HepG2 (cell line): Measurements from ENCODE around the gene THEM4. TPM values are rescaled to one million over a fixed set of nuclear protein-coding genes. Genes with fewer than 3 reads are reported as not detected.
"Not testable (repeated sequence)": the region's sequence is repeated elsewhere in the genome, so short reads cannot be mapped to it uniquely, and the experiment has no call there.

ENCODE experiments used
- ATAC-seq: fragments of 200-7000 bp; cut with Tn5 transposase; 3 replicates; pipeline ENCODE4 v1.9.1; 2020; ENCODE audit warnings: mild to moderate bottlenecking, moderate library complexity
- BruUV-seq: library from RNA; stranded (reverse); fragments of 400-500 nt; replicated peaks from 2 replicates; lab custom pipeline; 2021; lab: Mats Ljungman, UMichigan
- CTCF ChIA-PET: fragments of 300-600 bp; formaldehyde crosslinking; extraction: SDS; loops from one replicate; lab custom pipeline; 2021; ENCODE audit warnings: low total read pairs, inconsistent platforms, low intra/inter-chr PET ratio; lab: Yijun Ruan, JAX
- POLR2A ChIA-PET: fragments of 350-600 bp; sonication (Branson Sonifier 250); formaldehyde crosslinking; loops from one replicate; lab custom pipeline; 2020; ENCODE audit warnings: antibody characterized with exemption, inconsistent platforms; lab: Yijun Ruan, JAX
- DNase-seq: peaks from one replicate; pipeline ENCODE4 v3.0.0-alpha.2; 2015; ENCODE audit warnings: low spot score
- FAIRE-seq: peaks from 3 replicates; lab custom pipeline; 2011; peaks lifted over from hg19 to GRCh38; lab: Jason Lieb, UNC
- H2AFZ ChIP-seq: one replicate; pipeline ENCODE4 v1.6.1; 2011; ENCODE audit warnings: low read length, inconsistent platforms
- H3K27ac ChIP-seq: fragments of 300-600 bp; 3 replicates; pipeline ENCODE4 v1.8.0; 2011; ENCODE audit warnings: mixed run types, mild to moderate bottlenecking, mixed read lengths, low read length, inconsistent platforms; ENCODE audit not compliant: insufficient read depth; ENCODE audit errors: extremely low read length
- H3K27me3 ChIP-seq, 2 experiments: fragments of 200-600 bp in 1 of 2; 2 replicates in 1 of 2; 3 replicates in 1 of 2; pipeline versions ENCODE4 v1.6.0 to v1.8.0; 2011; ENCODE audit warnings: low read length in 2 of 2, mild to moderate bottlenecking in 2 of 2, moderate library complexity in 2 of 2, inconsistent platforms in 1 of 2; ENCODE audit not compliant: insufficient read depth in 2 of 2, control insufficient read depth in 1 of 2
- H3K36me3 ChIP-seq, 2 experiments: fragments of 200-600 bp in 1 of 2; replicated peaks in 1 of 2; 2 replicates in 1 of 2; 3 replicates in 1 of 2; pipeline versions ENCODE4 v1.5.1 to v1.8.0; 2011; ENCODE audit warnings: low read length in 2 of 2, inconsistent platforms in 1 of 2; ENCODE audit not compliant: insufficient read depth in 2 of 2, control insufficient read depth in 1 of 2
- H3K4me1 ChIP-seq: 2 replicates; pipeline ENCODE4 v1.5.1; 2012; ENCODE audit warnings: low read length, inconsistent platforms; ENCODE audit not compliant: insufficient read depth
- H3K4me2 ChIP-seq: 2 replicates; pipeline ENCODE4 v1.6.0; 2011; ENCODE audit warnings: low read depth, low read length, inconsistent platforms
- H3K4me3 ChIP-seq, 3 experiments: fragments of 200-600 bp in 1 of 3; sonication (generic), shearing (Covaris generic) in 1 of 3; replicated peaks in 1 of 3; 2 replicates each; pipeline ENCODE4 v1.5.1; 2011 to 2016; ENCODE audit warnings: low read length in 3 of 3, inconsistent platforms in 2 of 3, low read depth in 2 of 3, mild to moderate bottlenecking in 2 of 3, control low read depth in 1 of 3, mixed read lengths in 1 of 3; ENCODE audit not compliant: insufficient read depth in 1 of 3
- H3K79me2 ChIP-seq: one replicate; pipeline ENCODE4 v1.6.1; 2011; ENCODE audit warnings: low read length, inconsistent platforms; ENCODE audit not compliant: insufficient read depth
- H3K9ac ChIP-seq: 2 replicates; pipeline ENCODE4 v1.6.0; 2011; ENCODE audit warnings: mild to moderate bottlenecking, low read depth, low read length, inconsistent platforms; ENCODE audit not compliant: insufficient read depth
- H3K9me3 ChIP-seq: 2 replicates; pipeline ENCODE4 v1.5.1; 2012; ENCODE audit warnings: mild to moderate bottlenecking, low read length
- H4K20me1 ChIP-seq: 2 replicates; pipeline ENCODE4 v1.6.0; 2011; ENCODE audit warnings: inconsistent platforms, mild to moderate bottlenecking, low read length, moderate library complexity; ENCODE audit not compliant: insufficient read depth
- CEBPB ChIP-seq: IDR thresholded peaks from 2 replicates; pipeline ENCODE4 v1.6.1; 2011; ENCODE audit warnings: low read depth, low read length, improper control_type of control experiment, borderline replicate concordance
- ERF ChIP-seq: IDR thresholded peaks from 2 replicates; pipeline ENCODE4 v1.6.1; 2018; ENCODE audit warnings: missing biosample characterization, missing genetic modification reagents
- IRF2 ChIP-seq: IDR thresholded peaks from 2 replicates; pipeline ENCODE4 v1.6.1; 2018; ENCODE audit warnings: missing genetic modification reagents, missing compliant biosample characterization
- MXD4 ChIP-seq: IDR thresholded peaks from 2 replicates; pipeline ENCODE4 v1.6.1; 2016; ENCODE audit warnings: mild to moderate bottlenecking, missing biosample characterization, missing genetic modification reagents
- NKX3-1 ChIP-seq: sonication (generic); formaldehyde crosslinking; IDR thresholded peaks from 2 replicates; pipeline ENCODE4 v1.5.0; 2020; ENCODE audit warnings: missing genetic modification reagents
- SIX1 ChIP-seq: sonication (generic); formaldehyde crosslinking; IDR thresholded peaks from 2 replicates; pipeline ENCODE4 v1.4.0; 2020; ENCODE audit warnings: missing genetic modification reagents, borderline replicate concordance
- ZMYM2 ChIP-seq: sonication (generic); formaldehyde crosslinking; IDR thresholded peaks from 2 replicates; pipeline ENCODE4 v1.8.0; 2022; ENCODE audit warnings: mild to moderate bottlenecking, missing genetic modification reagents
- ZNF138 ChIP-seq: sonication (generic); formaldehyde crosslinking; IDR thresholded peaks from 2 replicates; pipeline ENCODE4 v1.5.0; 2020; ENCODE audit warnings: mild to moderate bottlenecking, low read depth, missing genetic modification reagents
- ZNF280D ChIP-seq: sonication (generic); formaldehyde crosslinking; IDR thresholded peaks from 2 replicates; pipeline ENCODE4 v1.5.1; 2020; ENCODE audit warnings: mild to moderate bottlenecking, missing genetic modification reagents
- WGBS: methylation state at CpG from one replicate; pipeline ENCODE4 v1.1.6; 2017; ENCODE audit warnings: low lambda C conversion rate; 5-methylcytosine and 5-hydroxymethylcytosine counted together
- in situ Hi-C: cut with HindIII; loops from 2 replicates; pipeline ENCODE4 v1.10.0; 2017; ENCODE audit warnings: low pct_unique_long_range_greater_than_20kb; ENCODE audit not compliant: extremely low pct_ligation_motif_present
- intact Hi-C: fragments of 100-400 bp; cut with micrococcal nuclease; formaldehyde crosslinking; loops from one replicate; pipeline ENCODE4 v1.10.0; 2022; ENCODE audit not compliant: unreplicated experiment
- polyA plus RNA-seq, 8 experiments: library from polyadenylated mRNA; depleted of rRNA in 3 of 8; stranded (reverse) in 7 of 8; unstranded in 1 of 8; fragments of >200 nt; fragmentation: Illumina TruSeq in 4 of 8; extraction: Trizol in 4 of 8; gene quantifications; 2 replicates each; pipeline versions ENCODE4 v1.2.1 to v1.2.3, GENCODE V29; 2011 to 2016; ENCODE audit warnings: low read depth in 4 of 8, missing spikeins in 1 of 8, mixed read lengths in 1 of 8; ENCODE audit not compliant: insufficient read depth in 1 of 8
- total RNA-seq, 5 experiments: library from RNA; depleted of rRNA; stranded (reverse); fragments of >200 nt; fragmentation: Illumina TruSeq; extraction: Trizol; gene quantifications; 2 replicates each; pipeline ENCODE4 v1.2.3, GENCODE V29; 2016; ENCODE audit warnings: low read depth in 1 of 5

The THEM4 gene
- total and polyA plus RNA-seq, 2 of the 13 experiments (the other 11 are each of a cell fraction or from before 2014, with no cell fraction given): 10.9 to 13.9 TPM

GRCh38 chr1:151907363-151908139 is 1.8 kb downstream of the THEM4 start:
- DNase-seq (no peak), ATAC-seq (no peak), FAIRE-seq (no peak)
- Histone ChIP-seq H3K4me1 (peaks cover 7% of the 10 kb centered on the region), H3K79me2 (no peaks in the 10 kb centered on the region), H3K27ac (no peak overlapping the region), H3K9me3 (peaks cover 13% of the 10 kb centered on the region), H3K36me3 (no peaks in the 10 kb centered on the region), H3K27me3 (no peaks in the 10 kb centered on the region), H2AFZ (no peak overlapping the region), H3K4me2 (no peak overlapping the region), H3K4me3 (no peak overlapping the region; a peak in 1 of 6 replicates), H4K20me1 (no peaks in the 10 kb centered on the region), H3K9ac (no peak overlapping the region)
- WGBS: 99% methylated on average over 6 of the region's 9 CpGs
- in situ Hi-C loops: no loop called here
- POLR2A ChIA-PET: interaction anchor here (1.4 kb wide), 1 partner anchor 67 kb away, joined by 6 read pairs; no protein-coding TSS in a partner anchor
- TF ChIP-seq NKX3-1 (CRISPR knock-in tag) (no peak), ERF (CRISPR knock-in tag) (no peak), ZNF138 (CRISPR knock-in tag) (no peak), ZMYM2 (CRISPR knock-in tag) (0 out of 2 replicates have a peak, but pooled peaks have one; percentile 43), ZNF280D (CRISPR knock-in tag) (peak; percentile 90; the same call in 1 of the 2 replicates), CEBPB (no peak), MXD4 (CRISPR knock-in tag) (no peak), SIX1 (CRISPR knock-in tag) (no peak), IRF2 (CRISPR knock-in tag) (no peak)
- BruUV-seq: no TSS peak
- CTCF ChIA-PET: no interaction called here
- intact Hi-C loops: no loop called here

- DNase-seq, H3K4me3 ChIP-seq, H3K27ac ChIP-seq, H3K9ac ChIP-seq, H3K79me2 ChIP-seq, in situ Hi-C loops, H2AFZ ChIP-seq, CTCF ChIA-PET, H3K36me3 ChIP-seq, BruUV-seq, H3K4me1 ChIP-seq, H3K27me3 ChIP-seq, H3K4me2 ChIP-seq, H4K20me1 ChIP-seq, intact Hi-C loops, POLR2A ChIA-PET, FAIRE-seq, ATAC-seq: not testable (repeated sequence)
- H3K9me3 ChIP-seq: peaks cover 23% of the 10 kb centered on the region
- 100% methylated on average over 3 of the region's 14 CpGs for WGBS
Measured at GRCh38 chr1:151906324-151906645, 3.0 kb downstream of the THEM4 start.
